22Rv1 (cell line): Measurements from ENCODE around the gene ANKS1B.

Experiments used
- H3K27ac ChIP-seq: fragments of 450-650 bp; 2 replicates; pipeline ENCODE4 v1.5.1; 2017
- ZFX ChIP-seq: fragments of 450-650 bp; IDR thresholded peaks from 2 replicates; pipeline ENCODE4 v1.6.1; 2017; ENCODE audit warnings: antibody characterized with exemption, borderline replicate concordance
- TF ChIP-seq, protein P1 (sequence below): fragments of 450-650 bp; IDR thresholded peaks from 2 replicates; pipeline ENCODE4 v1.5.1; 2017; ENCODE audit warnings: mild to moderate bottlenecking

The ANKS1B gene

GRCh38 chr12:98750511-98750910 is 1234.2 kb downstream of the ANKS1B start:
- H3K27ac ChIP-seq = no peak overlapping the region
- TF ChIP-seq, protein P1, sequence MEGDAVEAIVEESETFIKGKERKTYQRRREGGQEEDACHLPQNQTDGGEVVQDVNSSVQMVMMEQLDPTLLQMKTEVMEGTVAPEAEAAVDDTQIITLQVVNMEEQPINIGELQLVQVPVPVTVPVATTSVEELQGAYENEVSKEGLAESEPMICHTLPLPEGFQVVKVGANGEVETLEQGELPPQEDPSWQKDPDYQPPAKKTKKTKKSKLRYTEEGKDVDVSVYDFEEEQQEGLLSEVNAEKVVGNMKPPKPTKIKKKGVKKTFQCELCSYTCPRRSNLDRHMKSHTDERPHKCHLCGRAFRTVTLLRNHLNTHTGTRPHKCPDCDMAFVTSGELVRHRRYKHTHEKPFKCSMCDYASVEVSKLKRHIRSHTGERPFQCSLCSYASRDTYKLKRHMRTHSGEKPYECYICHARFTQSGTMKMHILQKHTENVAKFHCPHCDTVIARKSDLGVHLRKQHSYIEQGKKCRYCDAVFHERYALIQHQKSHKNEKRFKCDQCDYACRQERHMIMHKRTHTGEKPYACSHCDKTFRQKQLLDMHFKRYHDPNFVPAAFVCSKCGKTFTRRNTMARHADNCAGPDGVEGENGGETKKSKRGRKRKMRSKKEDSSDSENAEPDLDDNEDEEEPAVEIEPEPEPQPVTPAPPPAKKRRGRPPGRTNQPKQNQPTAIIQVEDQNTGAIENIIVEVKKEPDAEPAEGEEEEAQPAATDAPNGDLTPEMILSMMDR = no peak
- TF ChIP-seq ZFX = no peak

DNA sequence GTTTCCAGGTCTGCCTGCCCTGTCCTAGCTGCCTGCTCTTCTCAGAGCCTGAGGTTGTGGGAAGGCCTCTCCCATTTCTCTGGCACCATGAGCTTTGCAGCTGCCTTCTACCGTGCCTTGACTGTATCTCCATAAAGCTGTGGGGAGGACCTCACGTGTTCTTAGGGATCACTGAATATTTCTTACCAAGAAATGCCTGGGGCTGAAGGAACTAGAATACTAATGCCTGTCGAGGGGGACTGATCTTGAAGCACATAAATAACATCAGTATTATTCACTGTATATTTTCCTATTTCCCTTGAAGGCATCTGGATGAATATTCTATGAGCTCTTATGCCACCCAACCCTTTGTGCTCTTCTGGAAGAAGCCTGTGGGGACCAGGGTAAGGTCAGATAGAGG is 1236.3 kb downstream of the ANKS1B start:
- TF ChIP-seq, protein P1 = no peak
- TF ChIP-seq ZFX = no peak
- H3K27ac ChIP-seq = no peak overlapping the region

DNA sequence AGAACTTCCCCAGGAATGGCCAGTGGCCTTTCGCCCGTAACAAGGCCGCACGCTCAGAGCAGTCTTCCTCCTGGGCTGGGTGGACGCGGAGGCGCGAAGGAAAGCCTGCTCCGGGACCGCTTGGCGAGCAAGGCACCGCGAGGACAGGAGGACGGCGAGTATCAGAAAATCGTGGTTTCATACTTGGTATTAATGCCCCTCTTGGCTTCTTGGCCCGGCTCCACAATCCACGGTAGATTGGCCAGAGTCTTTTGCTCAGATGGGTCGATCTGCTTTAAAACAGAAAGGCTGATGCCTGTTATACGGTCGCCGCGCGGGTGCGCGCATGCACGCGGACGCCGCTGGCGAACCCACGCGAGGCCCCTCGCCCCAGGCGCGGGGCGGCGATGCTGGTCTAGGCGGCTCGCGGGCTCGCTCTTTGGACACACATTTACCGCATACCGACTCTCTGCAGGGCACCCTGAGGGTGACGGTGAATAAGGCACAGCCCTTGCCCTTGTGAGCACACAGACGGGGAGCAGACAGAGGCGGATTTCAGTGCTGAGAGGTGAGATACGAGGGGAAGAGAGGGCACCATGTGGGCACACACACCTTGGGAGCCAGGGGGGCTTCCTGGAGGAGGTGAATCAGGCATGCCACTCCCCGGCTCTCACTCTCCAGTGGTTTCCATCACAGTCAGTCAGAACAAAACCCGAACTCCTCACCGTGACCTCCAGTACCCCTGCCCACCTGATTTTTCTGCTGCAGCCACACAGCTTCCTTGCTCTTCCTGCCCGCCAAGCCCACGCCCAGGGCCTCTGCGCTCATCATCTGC is 1239.0 kb downstream of the ANKS1B start:
- no peak for TF ChIP-seq ZFX
- TF ChIP-seq, protein P1 = no peak; the same call in 1 of the 2 replicates
- H3K27ac ChIP-seq = no peak overlapping the region

DNA sequence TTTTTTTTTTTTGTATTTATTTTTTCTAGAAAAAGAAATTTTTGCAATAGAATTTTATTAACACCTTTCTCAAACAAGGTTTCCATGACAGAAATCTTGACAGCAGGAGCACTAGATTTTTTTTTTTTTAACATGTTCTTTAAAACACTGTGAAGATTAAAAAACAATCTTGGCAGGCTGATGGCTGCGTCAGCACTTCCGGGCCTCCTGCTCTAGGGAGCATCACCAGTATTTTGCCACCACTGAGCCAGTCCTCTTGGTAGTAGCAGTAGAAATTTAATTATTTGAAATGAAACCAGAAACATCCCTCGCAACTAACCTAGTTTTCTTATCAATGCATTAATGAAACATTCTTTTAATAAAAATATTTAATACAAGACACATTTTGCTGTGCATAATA is 1240.1 kb downstream of the ANKS1B start:
- H3K27ac ChIP-seq = no peak overlapping the region
- TF ChIP-seq, protein P1 = no peak
- no peak for TF ChIP-seq ZFX

DNA sequence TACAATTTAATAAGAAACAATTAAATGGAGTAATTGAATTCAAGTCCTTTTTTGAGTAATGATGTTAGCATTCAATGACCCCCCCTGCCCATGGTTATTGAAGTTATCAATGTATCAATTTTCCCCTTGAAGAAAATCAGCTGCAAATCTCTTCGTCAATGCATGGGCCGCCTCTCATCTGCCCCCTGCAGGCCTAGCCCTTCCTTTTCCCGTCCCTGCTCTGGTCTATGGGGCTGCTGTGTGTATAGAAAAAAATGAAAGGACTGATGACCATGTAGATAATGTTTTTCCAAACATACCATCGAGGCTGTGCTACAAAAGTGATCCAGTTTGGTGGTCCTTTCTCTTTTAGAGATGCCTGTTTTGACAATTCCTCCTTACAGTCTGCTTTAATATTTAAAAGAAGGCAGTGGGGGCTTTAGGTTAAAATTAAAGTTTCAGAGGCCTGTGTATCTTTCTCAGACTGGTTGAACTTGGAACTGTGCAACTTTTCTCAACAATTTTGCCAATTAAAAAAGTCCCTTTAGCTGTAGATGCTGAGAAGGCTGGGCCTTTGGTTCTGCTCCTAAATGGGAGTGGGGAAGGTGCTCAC is 1241.3 kb downstream of the ANKS1B start:
- H3K27ac ChIP-seq = no peak overlapping the region
- TF ChIP-seq, protein P1 = peak; percentile 97
- TF ChIP-seq ZFX = no peak

DNA sequence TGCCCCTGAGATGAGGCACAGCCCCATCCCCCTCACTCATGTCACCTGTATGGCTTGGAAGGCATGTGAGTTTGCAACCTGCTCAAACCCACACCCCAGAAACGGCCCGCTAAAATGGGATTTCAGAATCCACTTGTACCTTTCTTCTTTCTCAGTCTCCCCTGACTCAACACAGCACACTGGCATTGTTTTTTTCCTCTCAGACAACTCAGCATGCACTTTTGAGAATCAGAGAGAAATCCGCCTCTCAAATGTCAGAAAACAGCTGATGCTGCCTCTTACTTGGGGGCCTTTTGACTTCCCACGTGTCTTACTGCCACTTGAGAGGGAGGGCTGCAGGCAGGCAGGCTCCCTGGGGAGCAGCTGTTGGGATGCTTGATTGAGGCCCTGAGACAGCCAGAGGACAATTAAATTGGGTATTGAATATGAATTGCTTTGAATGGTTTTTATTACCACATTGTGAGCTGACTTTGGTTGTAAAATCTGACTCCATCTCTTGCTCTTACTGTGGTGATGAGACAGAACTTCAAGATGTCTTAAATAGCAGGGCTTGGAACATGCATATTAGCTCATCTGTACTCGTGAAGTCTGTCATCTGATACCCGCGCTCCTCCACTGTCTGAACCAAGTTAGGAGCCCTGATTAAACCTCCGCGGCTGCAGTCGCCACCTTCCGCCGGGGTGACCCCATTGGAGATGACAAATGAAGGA is 1243.0 kb downstream of the ANKS1B start:
- H3K27ac ChIP-seq = no peak overlapping the region
- no peak for TF ChIP-seq ZFX
- TF ChIP-seq, protein P1 = no peak

DNA sequence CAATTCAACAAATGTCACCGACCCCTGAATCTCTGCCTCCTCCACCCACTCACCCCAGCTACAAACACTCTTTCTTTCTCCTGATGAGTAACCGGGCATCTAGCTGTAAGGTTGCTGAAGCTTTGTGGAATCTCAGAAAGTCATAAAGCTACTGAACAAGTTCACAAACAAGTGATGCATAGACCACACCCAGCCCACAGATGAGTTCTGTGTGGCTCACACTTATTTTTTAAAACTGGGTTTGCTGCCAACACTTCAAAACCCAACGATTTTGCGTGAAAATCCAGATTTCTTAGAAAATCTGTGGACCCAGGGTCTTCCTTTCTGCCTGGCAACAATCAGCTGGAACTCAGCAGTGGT is 1243.6 kb downstream of the ANKS1B start:
- TF ChIP-seq, protein P1 = no peak
- no peak for TF ChIP-seq ZFX
- H3K27ac ChIP-seq = no peak overlapping the region
